ENCODE results near the gene PARD3B. TPM values are rescaled to one million over a fixed set of nuclear protein-coding genes. Genes with fewer than 3 reads are reported as not detected.

Gene PARD3B
- total RNA-seq, 1 donor from 2014 or later = 21.7 TPM

DNA sequence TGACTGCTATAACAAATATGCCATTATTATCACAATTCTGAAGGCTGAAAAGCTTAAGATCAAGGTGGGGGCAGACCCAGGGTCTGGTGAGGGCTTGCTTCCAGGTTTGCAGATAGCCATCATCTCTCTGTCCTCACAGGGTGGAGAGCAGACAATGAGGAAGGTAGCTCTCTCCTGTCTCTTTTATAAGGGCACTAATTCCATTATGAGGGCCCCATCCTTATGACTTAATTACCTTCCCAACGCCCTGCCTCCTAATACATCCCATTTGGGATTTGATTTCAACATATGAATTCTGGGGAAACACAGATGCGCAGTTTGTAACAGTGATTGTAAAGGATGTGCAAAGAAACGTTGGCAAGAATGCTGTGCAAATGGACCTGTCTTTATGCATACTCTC is 44.8 kb downstream of the PARD3B start:
- no peak for DNase-seq

DNA sequence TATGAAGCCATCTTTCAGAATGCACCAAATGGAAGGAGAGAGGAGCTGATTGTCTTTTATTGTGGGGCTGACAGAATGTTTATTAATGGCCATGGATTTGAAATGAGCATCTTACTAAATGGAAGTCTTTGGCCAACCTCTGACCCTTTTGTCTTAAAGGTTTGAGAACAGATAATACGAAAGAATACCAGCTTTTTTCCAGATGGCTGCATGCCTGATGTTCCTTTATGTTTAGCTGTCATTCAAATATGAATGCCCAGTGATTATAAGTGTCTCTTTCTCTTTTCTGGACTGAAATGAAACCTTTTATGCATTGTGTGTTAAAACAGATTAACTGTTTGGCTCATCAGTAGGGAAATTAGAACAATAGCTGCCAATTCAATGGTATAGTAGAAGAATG is 46.0 kb downstream of the PARD3B start:
- DNase-seq = no peak

DNA sequence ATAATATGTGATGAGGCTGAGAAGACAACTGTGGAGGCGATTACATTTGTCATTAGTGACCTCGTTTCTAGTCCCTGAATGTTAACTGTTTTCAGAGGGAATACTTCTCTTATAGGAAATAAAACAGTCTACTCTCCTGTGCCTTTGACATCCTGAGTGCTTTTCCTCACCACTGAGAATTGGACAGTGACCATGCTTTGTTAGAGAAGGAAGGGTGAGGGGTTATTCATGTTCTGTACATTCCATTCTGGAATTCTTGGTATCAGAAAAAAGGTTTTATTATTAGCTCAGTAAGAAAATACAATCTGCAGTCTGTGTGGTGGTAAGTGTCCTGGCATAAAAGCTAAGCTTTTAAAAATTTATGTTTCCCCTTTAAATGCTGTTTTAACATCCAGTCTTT is 58.8 kb downstream of the PARD3B start:
- no peak for DNase-seq

DNA sequence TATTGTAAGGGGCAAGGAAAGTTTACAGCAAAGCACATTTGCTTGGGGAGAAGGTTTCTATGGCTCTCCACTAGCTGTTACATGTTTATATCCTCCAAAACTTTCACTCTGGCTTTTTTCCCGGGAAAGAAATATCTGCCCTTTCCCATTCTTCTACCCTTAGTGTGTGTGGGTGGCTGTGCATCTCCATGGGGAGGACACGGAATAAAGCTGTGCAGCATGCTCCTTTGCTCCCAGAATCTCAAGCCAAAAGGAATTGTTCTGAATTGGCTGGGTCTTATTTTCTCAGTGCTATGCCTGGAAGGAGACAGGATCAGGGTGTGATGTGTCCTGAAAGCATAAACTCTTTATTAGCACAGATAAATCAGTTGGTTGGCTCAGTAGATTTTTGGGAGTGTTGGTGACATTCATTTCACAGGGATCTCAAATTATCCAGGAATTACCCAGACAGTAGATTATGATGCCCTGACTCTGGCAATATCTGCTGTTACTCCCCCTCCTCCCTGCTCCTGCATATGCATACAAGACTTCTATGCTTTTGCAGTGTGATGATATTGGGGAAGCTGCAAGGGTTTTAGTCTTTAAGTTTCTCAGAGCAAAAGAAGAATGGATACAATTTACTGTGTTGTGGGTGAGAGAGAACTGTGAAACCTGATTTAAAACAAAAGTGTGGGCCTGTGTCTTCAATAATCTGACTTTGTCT is 63.1 kb downstream of the PARD3B start:
- peak; percentile 55 for DNase-seq

DNA sequence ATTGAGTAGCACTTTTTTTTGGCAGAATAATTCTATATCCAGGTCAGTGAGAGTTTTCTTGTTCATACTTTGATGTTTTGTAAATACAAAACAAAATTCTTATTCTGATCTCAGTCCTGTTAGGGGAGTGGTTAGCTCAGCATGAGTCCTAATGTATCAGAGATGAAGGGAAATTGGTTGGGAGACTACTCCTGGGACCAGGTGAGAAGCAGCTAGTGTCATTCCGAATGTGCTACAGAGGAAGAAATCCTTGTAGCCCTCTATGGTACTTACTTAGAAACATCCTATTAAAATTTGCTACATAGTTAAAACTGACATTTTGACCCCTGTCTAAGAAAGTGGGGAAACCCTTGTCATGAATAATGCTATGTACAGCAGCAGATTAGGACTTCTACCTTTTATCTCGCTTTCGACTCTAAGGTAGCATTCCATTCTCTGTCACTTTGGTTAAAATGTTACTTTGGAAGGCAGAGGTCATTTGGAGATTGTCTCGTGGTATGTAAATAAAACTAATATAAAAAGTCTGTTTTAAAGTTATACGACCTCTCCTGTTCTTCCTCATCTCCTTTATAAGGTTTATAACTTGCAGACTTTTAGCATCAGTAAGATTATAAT is 65.8 kb downstream of the PARD3B start:
- no peak for DNase-seq

DNA sequence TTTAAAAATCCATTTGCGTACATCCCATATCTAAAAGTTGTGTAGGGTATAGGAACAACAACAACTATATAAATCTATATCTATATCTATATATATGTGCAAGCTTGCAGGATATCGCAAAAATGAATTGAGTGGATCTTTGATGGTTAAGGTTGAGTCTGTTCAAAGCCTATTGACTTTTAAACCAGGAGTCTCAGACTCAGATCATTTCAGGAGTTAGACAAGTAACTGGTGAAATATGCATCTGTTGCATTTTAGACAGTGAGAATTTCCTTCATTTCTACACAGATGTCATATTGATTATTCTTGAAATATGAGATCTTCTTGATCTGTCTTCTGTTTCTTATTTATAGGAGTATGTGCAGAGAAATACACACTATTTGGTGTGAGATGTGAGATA is 66.5 kb downstream of the PARD3B start:
- no peak for DNase-seq

DNA sequence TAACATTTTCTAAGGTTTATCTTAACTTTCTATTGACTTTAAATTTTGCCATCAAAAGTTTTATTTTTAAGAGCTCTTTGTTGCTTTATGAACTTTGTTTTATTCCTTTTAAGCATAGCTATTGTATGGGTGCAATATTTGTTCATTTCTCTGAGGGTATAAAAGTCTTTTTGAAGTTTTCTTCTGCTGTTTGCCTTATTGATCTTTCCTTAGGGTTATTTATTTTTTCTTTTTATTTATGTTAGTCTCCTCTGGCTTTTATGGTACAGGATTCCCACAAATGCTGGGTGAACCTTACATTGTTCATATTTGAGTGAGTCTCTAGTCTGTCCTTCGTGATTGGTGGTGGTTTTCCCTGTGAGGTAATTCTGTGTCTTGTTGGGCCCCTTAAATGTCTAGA is 68.4 kb downstream of the PARD3B start:
- no peak for DNase-seq

DNA sequence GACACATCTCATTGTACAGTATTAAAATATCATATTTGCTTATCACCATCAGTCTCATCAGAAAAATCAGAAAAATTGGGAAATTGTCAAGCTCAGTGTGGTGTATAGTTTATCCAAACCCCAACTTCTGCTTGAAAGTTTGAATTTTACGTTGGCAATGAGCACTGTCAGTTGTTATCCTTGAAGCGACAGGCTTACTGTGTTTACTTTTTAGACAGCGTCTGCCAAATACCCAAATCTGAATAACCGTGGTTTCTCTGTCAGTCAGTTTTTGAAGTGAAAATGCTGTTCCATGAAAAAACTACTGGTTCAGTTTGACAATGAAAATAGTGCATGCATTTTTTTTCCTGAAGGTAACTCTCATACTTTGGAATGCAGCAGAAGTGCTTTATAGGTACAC is 70.2 kb downstream of the PARD3B start:
- no peak for DNase-seq

DNA sequence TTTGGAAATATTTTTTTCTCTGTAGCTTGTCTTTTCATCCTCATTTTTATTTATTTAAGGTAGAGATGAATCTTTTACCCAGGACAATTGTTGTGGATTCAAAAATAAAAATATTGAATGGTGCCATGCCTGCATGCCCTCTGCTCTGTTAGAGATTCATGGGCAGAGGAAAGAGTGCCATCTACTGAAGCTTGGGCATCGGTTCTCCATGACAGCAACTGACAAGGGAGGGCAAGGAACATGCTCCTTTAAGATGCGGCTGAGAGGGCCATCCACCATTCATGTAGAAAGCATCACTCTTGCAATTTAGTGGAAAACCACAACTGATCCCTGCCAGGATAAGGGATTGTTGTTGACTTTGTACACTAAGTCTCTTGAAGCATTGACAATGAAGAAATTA is 79.9 kb downstream of the PARD3B start:
- DNase-seq = no peak

DNA sequence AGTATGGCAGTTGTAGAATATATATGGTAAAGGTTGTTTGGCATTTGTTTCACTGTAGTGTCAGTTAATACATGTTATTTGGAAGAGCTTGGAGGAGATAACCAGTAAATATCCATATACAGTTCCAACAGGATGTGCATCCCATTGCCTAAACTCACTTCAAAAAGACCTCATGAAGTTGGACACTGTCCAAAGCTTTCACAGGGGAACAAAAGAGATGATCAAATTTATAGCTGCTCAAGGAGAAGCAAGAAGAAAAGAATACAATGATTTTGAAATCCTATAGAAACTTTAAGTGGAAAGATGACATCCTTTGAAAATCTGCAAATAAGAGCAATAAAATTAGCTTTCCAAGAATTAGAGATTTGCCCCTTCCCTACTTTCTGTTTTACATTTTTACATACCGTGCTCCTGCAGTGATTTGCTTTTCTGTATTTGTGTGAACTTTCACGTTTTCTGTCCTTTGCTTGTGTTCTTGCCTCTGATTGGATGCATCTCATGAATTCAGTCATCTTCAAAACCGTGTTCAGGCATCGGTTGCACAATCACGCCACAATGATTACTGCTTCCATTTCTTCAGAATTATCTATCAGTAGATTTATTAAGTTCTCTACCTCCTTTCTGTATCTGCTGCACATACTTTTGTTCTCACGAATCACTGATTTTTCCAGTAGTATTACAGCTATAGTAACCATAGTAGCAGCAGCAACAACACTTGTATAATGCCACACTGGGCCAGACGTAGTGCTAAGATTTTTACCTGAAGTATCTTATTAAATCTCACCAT is 83.8 kb downstream of the PARD3B start:
- peak; percentile 11 for DNase-seq

DNA sequence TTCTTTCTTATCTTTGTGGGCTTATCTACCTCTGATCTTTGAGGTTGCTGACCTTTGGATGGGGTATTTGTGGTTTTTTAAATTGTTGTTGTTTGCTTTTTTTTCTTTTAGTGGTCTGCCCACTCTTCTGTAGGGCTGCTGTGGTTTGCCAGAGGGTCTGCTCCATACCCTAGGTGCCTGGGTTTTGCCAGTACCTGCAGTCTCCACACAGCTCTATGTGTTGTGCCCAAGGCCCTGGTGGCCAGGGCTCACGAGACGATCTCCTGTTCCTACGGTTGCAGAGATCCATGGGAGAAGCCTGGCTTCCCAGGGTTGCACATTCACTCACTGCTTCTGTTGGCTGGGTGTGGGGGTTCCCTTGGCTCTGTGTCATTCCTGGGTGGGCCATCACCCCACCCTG is 87.1 kb downstream of the PARD3B start:
- DNase-seq = no peak

DNA sequence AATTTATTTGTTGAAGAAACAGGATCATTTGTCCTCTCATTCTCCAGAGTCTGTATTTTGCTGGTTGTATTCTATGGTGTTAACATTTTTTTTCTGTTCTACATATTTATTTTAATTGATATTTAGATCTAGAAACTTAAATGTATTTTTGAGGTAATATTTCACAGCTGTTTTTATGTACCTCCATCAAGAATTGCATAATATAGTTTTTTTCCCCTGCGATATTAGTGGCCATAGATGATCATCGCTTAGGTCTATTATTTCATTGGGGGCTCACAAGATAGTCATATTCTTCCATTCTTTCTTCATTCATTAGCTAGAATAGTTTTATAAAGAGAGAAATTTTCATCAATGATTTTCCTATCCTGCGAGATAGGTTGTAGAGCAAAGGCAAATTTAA is 89.3 kb downstream of the PARD3B start:
- no peak for DNase-seq

DNA sequence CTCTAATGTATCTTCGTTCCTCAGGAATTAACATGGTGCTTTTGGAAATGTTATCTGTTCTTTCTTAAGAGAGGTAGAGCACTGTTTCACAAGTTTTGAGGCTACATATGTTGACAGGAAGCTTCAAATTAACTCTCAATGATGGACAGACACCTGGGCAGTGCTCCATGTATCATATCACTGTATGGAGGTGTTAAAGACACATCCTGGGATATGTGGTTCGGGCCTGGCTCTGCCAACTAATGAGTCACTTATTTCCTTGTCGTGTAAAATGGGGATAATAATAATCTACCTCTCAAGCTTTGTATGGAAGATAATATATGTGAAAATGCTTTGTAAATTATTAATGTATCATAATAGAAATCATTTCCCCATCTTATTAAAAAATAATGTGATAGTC is 90.2 kb downstream of the PARD3B start:
- no peak for DNase-seq

DNA sequence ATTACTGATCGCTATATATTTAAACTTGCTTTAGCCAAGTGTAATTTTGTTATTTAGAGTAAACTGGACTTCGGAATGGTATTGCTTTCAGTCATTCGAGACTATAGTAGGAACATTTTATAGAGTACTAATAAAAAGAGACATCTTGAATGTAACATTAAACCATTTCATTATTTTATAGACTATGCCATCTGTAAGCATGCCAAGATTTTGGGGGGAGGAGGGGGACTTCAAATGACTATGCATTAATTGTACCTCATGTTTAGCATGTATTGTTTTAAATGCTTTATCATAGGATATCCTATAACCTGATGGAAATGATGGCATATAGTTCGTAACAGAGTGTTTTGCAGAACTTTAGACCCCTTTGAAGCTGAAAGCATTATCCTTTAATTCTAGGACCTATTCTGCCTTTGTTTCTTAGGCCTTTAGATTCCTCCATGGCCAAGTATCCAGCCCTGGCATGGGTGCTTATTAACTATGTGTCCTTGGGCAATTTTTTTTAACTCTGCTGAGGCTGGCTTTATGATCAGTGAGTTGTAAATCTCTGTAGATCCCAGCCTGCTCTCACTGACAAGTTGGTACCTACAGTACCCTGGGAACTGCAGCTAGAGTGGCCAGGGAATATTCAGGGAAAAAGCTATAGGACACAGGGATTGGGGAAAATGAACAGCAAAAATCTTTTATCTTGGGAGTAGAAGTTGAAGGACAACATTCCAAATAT is 93.4 kb downstream of the PARD3B start:
- DNase-seq = no peak

DNA sequence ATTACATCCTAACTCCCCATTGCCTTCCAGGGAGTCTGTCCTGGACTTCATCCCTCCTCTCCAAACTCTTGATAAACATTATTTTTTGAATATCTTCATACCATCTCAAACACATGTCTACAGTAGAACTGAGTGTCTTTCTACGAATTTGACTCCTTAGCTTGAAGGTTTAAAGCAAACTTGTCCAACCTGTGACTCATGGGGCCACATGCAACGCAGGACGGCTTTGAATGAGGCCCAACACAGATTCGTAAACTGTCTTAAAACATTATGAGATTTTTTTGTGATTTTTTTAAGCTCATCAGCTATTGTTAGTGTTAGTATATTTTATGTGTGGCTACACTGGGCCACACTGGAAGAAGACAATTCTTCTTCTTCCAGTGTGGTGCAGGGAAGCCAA is 98.1 kb downstream of the PARD3B start:
- DNase-seq = no peak

DNA sequence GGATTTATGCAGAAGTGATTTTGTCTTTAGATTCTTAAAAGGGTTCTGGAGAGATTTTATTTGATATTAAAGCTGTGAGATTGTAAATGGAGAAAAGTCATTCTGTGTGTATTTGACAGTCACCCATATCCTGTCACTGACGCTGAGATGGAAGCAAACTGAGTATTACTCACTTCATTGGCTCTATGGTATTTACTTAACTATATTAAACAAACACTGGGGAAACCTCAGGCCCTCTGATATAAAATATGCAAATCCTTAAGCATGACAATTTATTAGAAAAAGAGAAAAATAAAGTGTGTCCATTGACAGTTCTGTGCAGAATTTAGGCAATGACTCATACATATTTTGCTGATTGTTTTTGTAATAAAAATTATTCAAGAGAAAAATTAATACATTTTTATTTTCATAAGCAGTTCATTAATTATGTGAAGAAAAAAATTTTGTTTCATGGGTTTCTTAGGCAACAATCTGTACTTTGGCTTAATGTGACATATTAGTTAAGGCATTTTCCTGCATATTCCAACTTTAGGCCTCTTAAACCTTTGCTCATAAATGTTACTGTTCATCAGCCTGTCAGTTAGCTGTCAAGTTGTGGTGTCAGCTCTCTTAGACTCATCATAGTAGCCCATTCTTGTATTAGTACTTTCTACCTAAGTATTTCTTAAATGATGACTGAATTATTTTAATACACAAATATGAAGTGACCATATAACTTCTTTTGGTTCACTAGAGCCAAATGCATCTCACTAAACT is 99.9 kb downstream of the PARD3B start:
- DNase-seq = no peak

DNA sequence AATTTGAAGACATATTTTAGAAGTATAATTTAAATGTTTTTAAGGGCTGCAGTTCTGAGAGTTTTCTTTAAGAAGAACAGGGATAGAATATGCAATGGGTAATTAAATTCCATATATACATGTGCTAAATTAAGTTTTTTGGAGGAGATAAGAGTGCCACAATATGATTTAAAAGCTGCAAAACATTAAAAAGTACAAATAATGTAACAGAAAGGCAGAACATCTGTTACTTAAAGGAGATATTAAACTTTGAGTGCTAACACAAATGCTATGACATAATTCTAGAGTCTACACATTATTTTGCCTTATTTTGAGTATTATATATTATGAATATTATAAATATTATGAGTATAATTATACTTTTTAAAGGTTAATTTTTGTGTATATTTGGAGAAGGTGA is 102.4 kb downstream of the PARD3B start:
- no peak for DNase-seq

DNA sequence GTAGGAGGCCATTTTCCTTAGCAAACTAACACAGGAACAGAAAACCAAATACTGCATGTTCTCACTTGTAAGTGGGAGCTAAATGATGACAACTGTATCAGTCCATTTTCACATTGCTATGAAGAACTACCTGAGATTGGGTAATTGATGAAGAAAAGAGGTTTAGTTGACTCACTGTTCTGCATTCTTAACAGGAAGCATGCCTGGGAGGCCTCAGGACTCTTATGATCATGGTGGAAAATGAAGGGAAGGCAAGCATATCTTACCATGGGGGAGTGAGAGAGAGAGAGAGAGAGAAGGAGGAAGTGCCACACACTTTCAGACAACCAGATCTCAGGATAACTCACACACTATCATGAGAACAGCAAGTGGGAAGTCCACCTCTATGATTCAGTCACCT is 105.3 kb downstream of the PARD3B start:
- DNase-seq = no peak

DNA sequence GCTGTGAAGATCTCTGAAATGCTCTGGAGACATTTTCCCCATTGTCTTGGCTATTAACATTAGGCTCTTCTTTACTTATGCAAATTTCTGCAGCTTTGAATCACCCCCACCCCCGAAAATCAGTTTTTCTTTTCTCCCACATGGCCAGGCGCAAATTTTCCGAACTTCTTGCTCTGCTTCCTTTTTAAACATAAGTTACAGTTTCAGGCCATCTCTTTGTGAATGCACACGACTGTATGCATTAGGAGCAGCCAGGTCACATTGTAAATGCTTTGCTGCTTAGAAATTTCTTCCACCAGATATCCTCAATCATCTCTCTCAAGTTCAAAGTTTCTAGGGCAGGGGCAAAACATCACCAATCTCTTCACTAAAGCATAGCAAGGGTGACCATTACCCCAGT is 106.8 kb downstream of the PARD3B start:
- DNase-seq = no peak

DNA sequence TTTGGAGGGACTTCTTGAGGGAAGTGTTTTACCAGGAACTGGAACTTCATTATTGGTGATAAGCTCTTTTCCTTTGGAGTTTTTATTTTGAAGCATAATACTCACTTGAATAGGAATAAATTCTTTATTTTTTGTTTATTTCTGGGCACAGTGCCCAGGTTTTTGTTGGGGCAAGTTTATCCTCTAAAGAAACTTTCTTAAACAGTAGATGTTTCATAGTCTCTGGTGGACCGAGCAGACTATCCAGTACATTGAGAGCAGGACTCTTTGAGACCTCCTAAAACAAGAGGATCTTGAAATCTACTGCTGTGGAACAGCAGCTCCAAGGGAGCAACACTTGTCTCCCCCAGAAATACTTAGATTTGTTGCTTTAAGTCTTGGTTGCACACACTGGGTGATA is 109.4 kb downstream of the PARD3B start:
- no peak for DNase-seq

DNA sequence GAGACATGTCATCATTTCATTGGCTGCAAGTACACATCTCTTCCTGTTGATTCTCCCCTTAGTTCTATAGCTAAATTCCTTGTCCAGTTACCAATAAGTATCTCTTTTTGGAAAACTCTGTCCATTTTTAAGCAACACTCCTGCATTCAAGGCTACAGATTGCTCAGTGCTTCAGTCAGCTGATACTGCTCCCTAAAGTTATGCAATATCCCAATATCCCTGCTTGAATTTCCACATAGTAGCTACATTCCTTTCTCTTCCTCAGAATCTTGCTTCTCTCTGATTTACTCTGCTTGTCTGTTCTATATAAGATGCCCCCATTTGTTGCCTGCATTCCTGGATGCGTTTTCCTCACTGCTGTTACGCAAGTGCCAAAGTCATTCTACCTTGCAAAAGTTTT is 109.8 kb downstream of the PARD3B start:
- DNase-seq = no peak

DNA sequence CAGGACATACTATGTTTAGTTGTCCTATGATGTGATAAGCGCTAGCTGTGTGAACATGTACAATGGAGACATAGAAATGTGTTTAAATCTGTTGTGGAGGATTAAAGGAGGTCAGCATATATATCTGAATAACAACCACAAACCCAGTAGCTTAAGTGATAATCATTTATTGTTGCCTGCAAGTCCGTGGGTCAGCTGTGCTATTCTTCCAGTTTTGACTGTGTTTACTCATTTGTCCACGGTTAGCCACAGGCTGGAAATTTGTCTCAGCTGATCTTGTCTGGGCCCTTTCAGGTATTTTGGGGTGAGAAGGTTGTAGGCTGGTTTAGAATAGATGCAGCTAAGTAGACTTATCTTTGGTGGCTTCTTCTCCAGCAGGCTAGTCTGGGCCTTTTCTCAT is 110.4 kb downstream of the PARD3B start:
- no peak for DNase-seq
